Neutrophil (primary cell): Measurements from ENCODE around the gene SULT4A1.

Source experiments
- H3K27ac ChIP-seq: fragments of 200-600 bp; sonication (generic); 2 replicates; pipeline ENCODE4 v1.5.1; 2016; ENCODE audit warnings: mild to moderate bottlenecking, moderate library complexity
- H3K27me3 ChIP-seq: fragments of 200-600 bp; sonication (generic); 2 replicates; pipeline ENCODE4 v1.6.0; 2016; ENCODE audit warnings: mild to moderate bottlenecking
- H3K36me3 ChIP-seq: fragments of 200-600 bp; sonication (generic); 2 replicates; pipeline ENCODE4 v1.5.1; 2017
- H3K4me1 ChIP-seq, 2 experiments: fragments of 200-600 bp in 1 of 2; sonication (generic) in 1 of 2; 1 replicate in 1 of 2; 2 replicates in 1 of 2; pipeline versions ENCODE4 v1.5.1 to v1.6.1; 2013 to 2016; ENCODE audit warnings: low read depth in 1 of 2, low read length in 1 of 2, mild to moderate bottlenecking in 1 of 2, moderate library complexity in 1 of 2; ENCODE audit not compliant: control insufficient read depth in 1 of 2, insufficient read depth in 1 of 2
- H3K4me3 ChIP-seq, 2 experiments: fragments of 200-600 bp in 1 of 2; sonication (generic) in 1 of 2; 1 replicate in 1 of 2; 2 replicates in 1 of 2; pipeline ENCODE4 v1.5.1; 2013 to 2016; ENCODE audit warnings: low read depth in 1 of 2, low read length in 1 of 2, mild to moderate bottlenecking in 1 of 2, moderate library complexity in 1 of 2
- H3K9me3 ChIP-seq: fragments of 200-600 bp; sonication (generic); 2 replicates; pipeline ENCODE4 v1.5.1; 2016
- TF ChIP-seq, protein P1 (sequence below): fragments of 200-600 bp; sonication (generic); IDR thresholded peaks from 2 replicates; pipeline ENCODE4 v1.5.1; 2016; ENCODE audit warnings: antibody characterized with exemption

The SULT4A1 gene

DNA sequence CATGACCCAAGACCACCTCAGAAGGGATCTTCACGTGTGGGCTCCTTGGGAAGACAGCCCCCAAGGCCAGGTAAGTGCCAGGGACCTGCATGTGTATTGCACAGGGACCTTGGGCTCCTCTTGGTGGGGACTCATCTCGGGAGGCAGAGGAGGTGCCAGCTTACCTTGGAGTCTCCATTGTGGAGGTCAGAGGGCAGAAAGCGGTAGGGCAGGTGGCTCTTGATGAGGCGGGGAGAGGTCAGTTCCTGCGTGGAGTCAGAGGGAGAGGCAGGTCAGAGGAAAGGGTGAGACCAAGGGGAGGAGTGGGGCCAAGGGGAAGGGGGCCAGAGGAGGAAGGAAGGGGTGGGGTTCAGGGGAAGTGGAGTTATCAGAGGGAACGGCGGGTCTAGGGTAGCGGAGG is 22.5 kb downstream of the SULT4A1 start:
- Histone ChIP-seq H3K27ac (no peak overlapping the region), H3K9me3 (no peaks in the 10 kb centered on the region), H3K36me3 (no peaks in the 10 kb centered on the region), H3K27me3 (no peaks in the 10 kb centered on the region), H3K4me1 (no peaks in the 10 kb centered on the region), H3K4me3 (no peak overlapping the region)
- TF ChIP-seq, protein P1, sequence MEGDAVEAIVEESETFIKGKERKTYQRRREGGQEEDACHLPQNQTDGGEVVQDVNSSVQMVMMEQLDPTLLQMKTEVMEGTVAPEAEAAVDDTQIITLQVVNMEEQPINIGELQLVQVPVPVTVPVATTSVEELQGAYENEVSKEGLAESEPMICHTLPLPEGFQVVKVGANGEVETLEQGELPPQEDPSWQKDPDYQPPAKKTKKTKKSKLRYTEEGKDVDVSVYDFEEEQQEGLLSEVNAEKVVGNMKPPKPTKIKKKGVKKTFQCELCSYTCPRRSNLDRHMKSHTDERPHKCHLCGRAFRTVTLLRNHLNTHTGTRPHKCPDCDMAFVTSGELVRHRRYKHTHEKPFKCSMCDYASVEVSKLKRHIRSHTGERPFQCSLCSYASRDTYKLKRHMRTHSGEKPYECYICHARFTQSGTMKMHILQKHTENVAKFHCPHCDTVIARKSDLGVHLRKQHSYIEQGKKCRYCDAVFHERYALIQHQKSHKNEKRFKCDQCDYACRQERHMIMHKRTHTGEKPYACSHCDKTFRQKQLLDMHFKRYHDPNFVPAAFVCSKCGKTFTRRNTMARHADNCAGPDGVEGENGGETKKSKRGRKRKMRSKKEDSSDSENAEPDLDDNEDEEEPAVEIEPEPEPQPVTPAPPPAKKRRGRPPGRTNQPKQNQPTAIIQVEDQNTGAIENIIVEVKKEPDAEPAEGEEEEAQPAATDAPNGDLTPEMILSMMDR = no peak

- no peak overlapping the region for H3K4me3 ChIP-seq
- H3K9me3 ChIP-seq = no peaks in the 10 kb centered on the region
- no peaks in the 10 kb centered on the region for H3K4me1 ChIP-seq
- H3K27ac ChIP-seq = no peak overlapping the region
- no peaks in the 10 kb centered on the region for H3K27me3 ChIP-seq
- no peaks in the 10 kb centered on the region for H3K36me3 ChIP-seq
- TF ChIP-seq, protein P1 = no peak
Observed at GRCh38 chr22:43838571-43839307, 23.6 kb downstream of the SULT4A1 start.

- no peaks in the 10 kb centered on the region for H3K9me3 ChIP-seq
- H3K4me3 ChIP-seq = no peak overlapping the region
- no peaks in the 10 kb centered on the region for H3K36me3 ChIP-seq
- no peaks in the 10 kb centered on the region for H3K4me1 ChIP-seq
- TF ChIP-seq, protein P1 = no peak
- no peaks in the 10 kb centered on the region for H3K27me3 ChIP-seq
- H3K27ac ChIP-seq = no peak overlapping the region
Observed at GRCh38 chr22:43838161-43838560, 24.2 kb downstream of the SULT4A1 start.

GRCh38 chr22:43837666-43838065 is 24.6 kb downstream of the SULT4A1 start:
- Histone ChIP-seq H3K27me3 (no peaks in the 10 kb centered on the region), H3K36me3 (no peaks in the 10 kb centered on the region), H3K4me3 (no peak overlapping the region), H3K9me3 (no peaks in the 10 kb centered on the region), H3K27ac (no peak overlapping the region), H3K4me1 (no peaks in the 10 kb centered on the region)
- TF ChIP-seq, protein P1 = no peak

DNA sequence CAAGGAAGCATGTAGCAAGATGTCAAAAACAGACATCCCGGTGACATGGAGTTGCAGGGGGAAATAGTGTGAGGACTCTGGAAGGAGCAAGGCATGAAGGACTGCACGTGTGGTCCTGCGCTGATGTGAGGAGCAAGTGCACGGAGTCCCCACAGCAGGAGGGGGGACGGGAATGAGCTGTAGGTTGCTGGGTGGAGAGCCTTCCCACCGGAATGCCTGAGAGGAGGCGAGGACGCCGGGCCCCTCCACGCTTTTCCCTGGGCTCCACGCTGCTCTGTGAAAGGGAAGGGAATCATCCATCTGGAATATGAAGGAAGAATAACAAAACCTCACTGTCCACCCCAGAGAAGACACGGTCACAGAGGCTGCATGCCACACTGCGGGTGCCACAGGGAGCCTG is 26.6 kb downstream of the SULT4A1 start:
- Histone ChIP-seq H3K27me3 (no peaks in the 10 kb centered on the region), H3K4me3 (no peak overlapping the region), H3K9me3 (no peaks in the 10 kb centered on the region), H3K36me3 (no peaks in the 10 kb centered on the region), H3K27ac (no peak overlapping the region), H3K4me1 (no peaks in the 10 kb centered on the region)
- TF ChIP-seq, protein P1 = no peak
